Right ventricle myocardium superior (tissue), 1 donor: ENCODE results near the gene ZMYND8. TPM values are rescaled to one million over a fixed set of nuclear protein-coding genes. Genes with fewer than 3 reads are reported as not detected.
A peak's percentile ranks its signal among the peaks of the same experiment; 100 is the strongest.
"Not testable (repeated sequence)": the region's sequence is repeated elsewhere in the genome, so short reads cannot be mapped to it uniquely, and the experiment has no call there.

Source experiments
- ATAC-seq: fragments of 200-7000 bp; cut with Tn5 transposase; one replicate; pipeline ENCODE4 v1.9.1; 2020; ENCODE audit warnings: mild to moderate bottlenecking; ENCODE audit not compliant: poor library complexity
- DNase-seq: peaks from one replicate; pipeline ENCODE4 v3.0.0-alpha.2; 2020
- intact Hi-C: fragments of 100-400 bp; cut with DNase I; formaldehyde crosslinking; loops from one replicate; pipeline ENCODE4 v1.11.2; 2022
- total RNA-seq: library from RNA; stranded (reverse); fragmentation: NEBNext Ultra II Directional; extraction: Animal tissue kit (Norgen Biotek cat#: 25700); gene quantifications from one replicate; pipeline ENCODE4 v1.2.1, GENCODE V29; 2021
- donor health status: DM: no; HTN: yes; CAD: no; lungs with severe emphysema.

Gene ZMYND8
- total RNA-seq, 1 donor from 2014 or later, result 37.7 TPM

DNA sequence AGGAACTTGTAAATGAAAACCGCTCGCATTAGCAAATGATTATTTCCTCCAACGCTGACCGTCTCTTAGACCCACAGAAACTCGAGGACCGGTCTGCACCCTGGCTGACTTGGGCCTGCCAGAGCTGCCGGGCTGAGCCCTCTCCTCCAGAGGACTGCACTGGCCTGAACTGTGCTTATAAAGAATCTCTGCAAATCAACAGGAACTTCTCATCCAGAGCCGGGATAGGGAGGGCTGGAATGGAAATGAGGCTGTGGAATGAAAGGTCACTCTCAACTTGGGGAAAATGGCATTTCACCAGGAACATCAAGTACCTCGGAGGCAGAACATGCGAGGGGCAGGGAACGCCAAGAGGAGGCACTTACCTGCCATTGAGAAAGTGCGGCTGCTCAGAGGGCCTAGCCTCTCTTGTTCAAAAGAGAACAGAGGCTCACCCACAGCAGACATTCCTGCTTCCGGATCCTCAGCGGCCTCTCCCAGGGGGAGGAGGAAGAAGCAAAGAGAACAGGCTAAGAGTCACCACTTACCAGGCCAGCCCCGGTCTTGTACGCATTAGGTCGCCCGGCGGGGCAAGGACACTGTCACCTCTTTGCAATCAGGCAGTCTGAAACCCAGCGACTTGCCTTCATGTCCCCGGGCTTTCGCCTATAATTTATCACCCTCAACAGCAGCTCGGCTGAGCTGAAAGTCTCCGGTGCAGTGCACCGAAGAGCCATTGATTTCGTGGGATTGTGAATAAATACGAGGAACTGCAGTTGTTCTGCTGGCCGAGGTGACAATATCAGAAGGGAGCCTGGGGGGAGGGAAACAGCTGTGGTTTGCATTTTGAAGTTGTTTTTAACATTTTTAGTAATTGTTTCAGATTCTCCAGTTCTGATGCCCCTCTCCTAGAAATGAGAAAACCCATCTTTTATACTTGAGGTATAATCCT lies 37.6 kb downstream of the ZMYND8 start:
- DNase-seq (peak; percentile 85), ATAC-seq (peak; percentile 75)
- intact Hi-C loops, result loop anchor here (1.0 kb wide), 1 partner anchor 41 kb away; no protein-coding TSS in a partner anchor

DNA sequence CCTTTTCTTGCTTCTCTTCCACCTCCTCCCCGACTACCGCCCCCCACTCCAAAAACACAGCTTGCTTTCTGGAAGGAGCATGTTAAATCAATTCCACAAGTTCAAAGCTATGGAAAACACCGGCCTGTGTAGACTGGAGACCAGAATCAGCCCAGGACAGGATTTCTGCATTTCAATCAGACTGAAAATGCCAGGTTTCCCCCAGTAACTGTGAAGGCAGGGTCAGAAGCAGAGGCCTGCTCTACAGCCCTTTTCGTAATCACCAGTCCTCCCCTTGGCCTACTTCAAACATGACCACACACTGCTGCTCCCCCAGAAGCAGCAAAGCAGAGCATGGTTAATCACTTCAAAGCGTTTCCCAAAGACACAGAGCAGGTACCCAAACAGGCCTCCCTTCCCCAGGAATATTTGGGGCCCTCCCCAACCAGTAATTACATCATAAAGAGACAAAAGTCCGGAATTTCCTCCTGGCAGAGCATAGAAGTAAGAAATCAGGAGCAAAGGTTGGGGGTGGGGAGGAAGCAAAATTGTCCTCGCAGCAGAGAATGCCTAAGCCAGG lies 38.4 kb downstream of the ZMYND8 start:
- DNase-seq (no peak), ATAC-seq (peak; percentile 36)
- intact Hi-C loops, result loop anchor here (1.0 kb wide), 1 partner anchor 42 kb away; no protein-coding TSS in a partner anchor

DNA sequence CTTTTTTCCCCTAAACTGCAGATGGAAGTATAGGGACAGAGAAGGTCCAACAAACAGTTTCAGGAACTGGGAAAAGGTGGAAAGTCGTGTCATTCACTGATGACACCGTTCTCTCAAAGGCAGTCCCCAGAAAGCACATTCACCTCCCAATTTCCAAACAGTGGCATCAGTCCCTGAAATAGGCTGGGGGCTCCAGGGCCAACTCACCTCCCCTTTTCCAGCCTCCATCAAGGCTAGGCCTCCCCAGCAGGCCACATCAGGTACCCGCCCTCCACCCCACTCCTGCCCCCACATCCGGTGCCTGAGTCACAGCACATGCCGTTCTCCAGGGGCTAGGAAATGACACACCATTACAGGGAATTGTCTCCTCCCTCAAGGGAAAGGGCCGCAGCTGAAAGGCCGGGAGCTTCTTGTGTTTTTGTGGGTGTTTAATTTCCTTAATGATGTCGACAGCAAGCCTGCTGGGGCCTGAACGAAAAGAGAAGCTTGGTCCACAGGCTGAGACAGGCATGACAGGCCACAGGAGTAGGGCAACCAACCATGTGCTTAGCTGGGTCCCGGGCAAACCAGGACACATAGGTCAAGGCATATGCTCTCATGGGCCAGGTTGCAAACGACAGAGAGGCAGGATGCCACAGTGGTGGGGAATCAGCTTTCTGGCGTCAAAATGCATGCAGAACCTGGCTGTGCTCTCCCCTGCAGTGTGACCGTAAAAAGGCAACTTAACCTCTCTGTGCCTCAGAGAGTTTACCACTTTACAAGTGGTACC lies 39.2 kb downstream of the ZMYND8 start:
- DNase-seq (peak; percentile 78), ATAC-seq (peak; percentile 49)
- intact Hi-C loops, result no loop called here

DNA sequence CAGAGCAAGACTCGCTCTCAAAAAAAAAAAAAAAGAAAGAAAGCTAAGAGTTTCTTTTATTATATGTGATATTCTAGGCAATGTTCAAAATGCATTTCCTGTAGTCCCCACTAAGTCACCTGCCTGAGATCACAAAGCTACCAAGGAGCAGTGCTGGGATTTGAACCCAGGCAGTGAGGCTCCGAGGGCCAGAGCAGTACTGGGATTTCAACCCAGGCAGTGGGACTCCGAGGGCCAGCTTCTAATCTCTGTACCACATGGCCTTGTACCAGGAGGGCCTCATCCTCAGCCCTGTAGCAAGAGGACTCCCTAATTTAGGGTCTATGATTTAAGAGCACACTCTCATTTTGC lies 39.7 kb downstream of the ZMYND8 start:
- intact Hi-C loops, result no loop called here
- ATAC-seq, result no peak
- DNase-seq, result no peak

DNA sequence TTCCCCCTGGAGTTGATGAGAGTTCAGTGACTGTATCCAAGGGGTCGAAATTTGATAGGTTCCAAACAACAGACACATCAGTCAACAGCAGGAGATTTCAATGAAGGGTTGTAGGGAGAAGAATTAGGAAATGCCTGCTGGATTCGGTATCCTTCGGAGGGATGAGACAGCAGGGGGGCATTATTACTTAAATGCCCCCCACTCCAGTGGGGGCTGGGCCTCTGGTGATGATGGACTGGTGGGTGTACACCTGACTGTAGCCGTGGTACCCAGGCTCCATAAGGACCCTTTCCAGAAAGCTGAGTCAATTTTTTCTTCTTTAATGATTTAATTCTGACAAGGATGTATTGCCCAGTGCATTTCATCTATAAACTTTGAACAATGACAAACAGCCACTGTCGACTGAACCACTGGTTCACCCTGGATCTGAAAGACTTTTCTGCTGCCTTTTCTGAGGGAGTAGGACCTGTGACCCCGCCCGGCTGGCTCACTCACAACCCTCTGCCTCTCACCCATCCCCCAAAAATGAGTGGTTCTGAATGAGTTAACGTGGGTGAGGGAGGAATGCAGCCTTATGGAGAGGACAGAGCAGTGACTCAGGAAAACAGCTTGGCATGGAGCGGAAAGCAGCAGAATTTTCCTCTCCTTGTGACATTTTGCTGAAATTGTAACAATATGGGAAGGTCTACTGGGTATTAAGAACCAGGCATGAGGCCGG lies 41.0 kb downstream of the ZMYND8 start:
- ATAC-seq (no peak), DNase-seq (no peak)
- intact Hi-C loops, result no loop called here

DNA sequence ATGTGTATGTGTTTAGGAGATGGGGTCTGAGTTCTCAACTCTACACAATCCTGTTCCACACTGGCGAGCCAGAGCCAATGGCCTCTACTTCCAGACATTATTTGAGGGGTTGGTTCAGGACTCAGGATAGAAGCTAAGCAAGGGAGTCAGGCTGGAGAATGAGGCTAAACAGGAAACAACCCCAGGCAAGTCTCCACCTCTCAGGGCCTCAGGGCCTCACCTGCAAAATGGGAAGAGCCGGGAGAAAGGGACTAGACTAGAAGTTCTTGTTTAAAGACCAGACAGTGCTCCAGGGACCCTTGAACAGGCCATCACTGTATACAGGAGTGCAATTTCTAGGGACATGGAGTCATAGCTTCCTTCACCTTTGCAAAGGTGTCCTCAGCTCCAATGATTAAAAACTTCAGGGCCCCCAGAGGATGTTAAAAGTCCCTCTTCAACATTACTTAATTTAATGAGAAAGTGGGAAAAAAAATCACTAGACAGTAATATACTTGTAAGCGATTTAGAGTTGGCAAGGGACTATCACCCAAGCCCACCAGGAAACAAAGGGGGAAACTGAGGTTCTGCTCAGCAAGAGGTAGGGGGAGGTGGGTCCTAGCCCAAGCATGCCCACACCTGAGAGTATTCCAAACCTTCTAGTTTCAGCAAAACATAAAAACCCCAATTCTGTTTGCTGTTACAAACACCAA lies 41.7 kb downstream of the ZMYND8 start:
- intact Hi-C loops, result no loop called here
- DNase-seq (no peak), ATAC-seq (no peak)

DNA sequence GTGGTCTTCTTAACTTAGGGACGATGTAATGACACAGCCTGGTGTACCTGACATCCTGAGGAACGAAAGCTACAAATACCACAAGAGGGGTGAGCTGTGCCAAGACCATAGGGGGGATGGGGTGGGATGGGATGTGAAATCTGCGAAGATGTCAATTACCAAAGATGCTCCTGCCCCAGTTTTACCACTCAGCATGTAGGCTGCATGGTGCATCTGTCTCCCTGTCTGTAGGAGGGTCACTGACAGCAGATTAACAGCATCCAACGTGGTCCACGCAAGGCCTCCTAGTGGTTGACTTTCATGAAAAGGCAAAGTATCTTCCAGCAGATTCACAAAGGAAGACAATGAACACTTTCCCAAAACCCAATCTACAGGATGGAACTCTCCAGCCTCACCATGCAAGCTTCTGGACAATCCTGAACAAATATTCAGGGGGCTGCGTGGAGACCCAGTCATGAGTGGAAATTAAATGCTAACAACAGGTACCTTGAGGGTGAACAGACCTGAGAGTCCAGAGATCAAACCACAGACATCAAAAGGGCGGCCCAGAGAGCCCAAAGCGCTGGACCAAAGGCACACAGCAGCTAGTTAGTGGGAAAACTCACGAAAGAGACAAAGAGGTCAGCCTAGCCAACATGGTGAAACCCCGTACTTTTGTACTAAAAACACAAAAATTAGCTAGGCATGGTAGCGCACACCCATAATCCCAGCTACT lies 44.4 kb downstream of the ZMYND8 start:
- no peak for DNase-seq
- intact Hi-C loops, result no loop called here
- no peak for ATAC-seq

DNA sequence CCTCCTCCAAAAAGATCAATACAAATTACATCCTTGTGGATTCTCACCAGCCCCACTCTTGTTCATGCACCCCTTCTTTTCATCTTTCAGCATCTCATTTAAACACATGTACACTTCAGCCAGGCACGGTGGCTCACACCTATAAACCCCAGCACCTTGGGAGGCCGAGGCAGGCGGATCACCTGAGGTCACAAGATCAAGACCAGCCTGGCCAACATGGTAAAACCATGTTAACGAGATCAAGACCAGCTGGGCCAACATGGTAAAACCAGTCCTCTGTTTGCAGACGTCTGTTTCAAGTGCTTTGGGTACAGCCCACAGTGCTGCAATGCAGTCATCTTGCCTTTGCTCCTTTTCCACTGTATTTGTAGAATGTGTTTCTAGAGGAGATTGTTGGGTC lies 45.3 kb downstream of the ZMYND8 start:
- DNase-seq (no peak), ATAC-seq (no peak)
- intact Hi-C loops, result no loop called here

DNA sequence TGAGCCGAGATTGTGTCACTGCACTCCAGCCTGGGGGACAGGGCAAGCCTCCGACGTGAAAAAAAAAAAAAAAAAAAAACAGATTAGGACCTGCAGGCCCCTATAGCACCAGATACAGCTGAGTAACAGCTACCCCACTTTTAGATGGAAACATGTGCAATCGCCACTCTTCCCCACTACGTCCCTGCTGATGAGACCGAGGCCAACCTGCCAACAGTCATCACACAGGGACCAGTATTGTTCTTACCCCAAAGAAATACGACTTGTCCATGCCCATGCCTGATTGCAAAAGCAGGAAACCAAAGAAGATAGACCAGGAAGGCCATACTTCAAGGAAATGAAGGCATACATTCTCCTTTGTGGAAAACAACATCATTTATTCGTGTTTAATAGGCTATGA lies 45.8 kb downstream of the ZMYND8 start:
- ATAC-seq (no peak), DNase-seq (no peak)
- intact Hi-C loops, result no loop called here

DNA sequence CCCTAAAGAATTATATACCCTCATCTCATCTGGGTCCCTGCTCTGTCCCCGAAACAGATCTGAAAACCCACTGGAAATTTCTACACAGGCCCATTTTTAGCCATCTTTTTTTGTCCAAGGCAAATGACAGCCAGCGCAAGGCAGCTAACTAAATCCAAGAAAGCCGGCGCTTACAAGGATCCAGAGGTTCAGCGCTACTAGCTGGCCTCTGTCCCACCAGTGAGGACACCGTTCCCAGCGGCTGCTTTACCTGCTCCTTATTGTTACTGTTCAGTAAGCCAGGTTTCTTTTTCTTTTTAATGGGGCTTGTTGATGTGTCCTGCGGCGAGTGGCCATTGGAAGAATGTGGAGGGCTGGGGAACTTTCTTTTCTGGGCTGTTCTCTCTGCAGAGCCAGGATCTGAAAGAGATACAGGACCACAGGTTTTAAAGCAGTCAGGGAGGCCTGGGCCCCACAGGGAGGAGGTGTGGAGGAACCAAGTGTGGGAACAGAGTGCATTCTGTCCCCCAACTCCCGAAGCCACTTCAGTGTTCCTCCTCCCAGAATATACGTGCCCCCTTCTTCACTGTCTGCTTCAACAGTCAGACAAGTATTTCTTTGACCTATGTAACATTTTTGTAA lies 46.6 kb downstream of the ZMYND8 start:
- DNase-seq (no peak), ATAC-seq (peak; percentile 17)
- intact Hi-C loops, result no loop called here

DNA sequence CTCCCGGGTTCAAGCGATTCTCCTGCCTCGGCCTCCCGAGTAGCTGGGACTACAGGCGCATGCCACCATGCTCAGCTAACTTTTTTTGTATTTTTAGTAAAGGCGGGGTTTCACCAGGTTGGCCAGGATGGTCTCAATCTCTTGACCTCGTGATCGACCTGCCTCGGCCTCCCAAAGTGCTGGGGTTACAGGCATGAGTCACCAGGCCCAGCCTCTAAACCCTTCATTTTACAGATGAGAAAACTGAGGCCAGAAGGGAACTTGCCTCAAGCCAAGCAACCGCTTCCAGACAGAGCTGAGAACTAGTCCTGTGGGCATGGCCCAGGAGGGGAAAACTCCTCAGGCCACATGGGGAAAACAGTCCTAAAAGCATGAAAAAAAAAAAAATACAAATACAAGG lies 47.1 kb downstream of the ZMYND8 start:
- intact Hi-C loops, result no loop called here
- DNase-seq (no peak), ATAC-seq (no peak)

DNA sequence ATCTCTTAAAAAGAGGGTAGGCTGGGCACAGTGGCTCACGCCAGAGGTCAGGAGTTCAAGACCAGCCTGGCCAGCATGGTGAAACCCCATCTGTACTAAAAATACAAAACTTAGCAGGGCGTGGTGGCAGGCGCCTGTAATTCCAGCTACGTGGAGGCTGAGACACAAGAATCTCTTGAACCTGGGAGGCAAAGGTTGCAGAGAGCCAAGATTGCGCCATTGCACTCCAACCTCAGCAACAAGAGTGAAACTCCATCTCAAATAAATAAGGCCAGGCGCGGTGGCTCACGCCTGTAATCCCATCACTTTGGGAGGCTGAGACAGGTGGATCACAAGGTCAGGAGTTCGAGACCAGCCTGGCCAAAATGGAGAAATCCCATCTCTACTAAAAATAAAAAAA lies 48.9 kb downstream of the ZMYND8 start:
- intact Hi-C loops, DNase-seq, ATAC-seq: not testable (repeated sequence)

DNA sequence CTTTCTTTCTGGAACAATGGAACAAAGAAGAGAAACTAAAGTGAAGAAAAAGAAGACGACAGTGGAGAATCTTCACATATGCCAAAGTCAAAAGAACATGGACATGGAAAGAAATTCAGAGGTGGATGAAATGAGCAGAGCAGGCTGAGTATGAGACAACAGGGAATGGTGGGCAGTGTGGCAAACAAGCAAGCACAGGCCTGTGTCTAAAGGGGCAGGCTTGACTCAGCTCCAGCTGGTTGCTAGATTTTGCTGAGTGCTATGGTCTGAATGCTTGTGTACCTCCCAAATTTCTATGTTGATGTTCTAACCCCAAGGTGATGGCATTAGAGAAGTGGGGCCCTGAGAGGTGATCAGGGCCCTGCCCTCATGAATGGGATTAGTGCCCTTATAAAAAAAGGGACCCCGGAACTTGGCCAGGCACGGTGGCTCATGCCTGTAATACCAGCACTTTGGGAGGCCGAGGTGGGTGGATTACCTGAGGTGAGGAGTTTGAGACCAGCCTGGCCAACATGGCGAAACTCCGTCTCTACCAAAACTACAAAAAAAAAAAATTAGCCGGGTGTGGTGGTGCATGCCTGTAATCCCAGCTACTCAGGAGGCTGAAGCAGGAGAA lies 49.6 kb downstream of the ZMYND8 start:
- ATAC-seq (no peak), DNase-seq (no peak)
- intact Hi-C loops, result no loop called here

DNA sequence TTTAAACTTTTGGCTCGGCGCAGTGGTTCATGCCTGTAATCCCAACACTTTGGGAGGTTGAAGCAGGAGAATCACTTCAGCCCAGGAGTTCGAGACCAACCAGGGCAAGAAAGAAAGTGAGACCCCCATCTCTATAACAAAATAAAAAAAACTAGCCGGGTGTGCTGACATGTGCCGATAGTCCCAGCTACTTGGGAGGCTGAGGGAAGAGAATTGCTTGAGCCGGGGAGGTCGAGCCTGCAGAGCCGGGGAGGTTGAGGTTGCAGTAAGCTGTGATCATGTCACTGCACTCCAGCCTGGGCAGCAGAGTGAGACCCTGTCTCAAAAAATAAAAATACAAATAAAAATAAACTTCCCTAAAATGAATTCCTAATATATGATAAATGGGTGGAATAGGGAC lies 50.4 kb downstream of the ZMYND8 start:
- DNase-seq, result no peak
- intact Hi-C loops, result no loop called here
- ATAC-seq, result no peak

DNA sequence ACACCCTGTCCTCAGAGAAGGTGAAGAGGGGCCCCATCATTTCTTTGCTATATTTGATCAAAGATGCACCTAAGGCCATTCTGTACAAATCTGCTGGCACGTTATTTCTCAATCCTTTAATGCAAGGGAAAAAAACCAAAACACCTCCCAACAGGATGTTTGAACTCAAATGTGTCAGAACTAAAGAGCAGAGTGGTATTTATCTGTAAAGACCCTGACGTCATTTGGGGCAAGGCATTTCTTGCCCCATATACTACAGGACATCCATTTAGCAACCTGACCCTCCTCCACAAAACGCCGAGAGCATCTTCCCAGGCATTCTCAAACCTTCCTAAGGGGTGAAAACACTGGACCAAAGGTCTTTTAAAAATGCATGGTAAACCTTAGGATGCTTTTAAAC lies 50.8 kb downstream of the ZMYND8 start:
- ATAC-seq (no peak), DNase-seq (no peak)
- intact Hi-C loops, result no loop called here

DNA sequence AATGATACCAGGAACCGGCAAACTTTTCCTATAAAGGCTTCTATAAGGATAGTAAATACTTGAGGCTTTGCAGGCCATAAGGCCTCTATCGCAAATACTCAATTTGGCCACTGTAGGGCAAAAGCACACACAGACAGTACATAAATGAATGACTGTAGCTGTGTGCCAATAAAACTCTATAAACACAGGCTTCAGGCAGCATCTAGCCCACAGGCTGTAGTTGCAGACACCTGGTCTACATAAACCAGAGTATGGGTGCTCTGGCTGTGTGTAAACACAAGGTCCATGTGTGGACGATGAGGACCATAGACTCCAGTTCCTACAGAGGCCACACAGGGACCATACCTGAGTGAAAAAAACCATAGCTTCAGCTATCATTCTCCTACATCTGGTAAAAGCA lies 52.2 kb downstream of the ZMYND8 start:
- ATAC-seq (peak; percentile 34), DNase-seq (no peak)
- intact Hi-C loops, result no loop called here

DNA sequence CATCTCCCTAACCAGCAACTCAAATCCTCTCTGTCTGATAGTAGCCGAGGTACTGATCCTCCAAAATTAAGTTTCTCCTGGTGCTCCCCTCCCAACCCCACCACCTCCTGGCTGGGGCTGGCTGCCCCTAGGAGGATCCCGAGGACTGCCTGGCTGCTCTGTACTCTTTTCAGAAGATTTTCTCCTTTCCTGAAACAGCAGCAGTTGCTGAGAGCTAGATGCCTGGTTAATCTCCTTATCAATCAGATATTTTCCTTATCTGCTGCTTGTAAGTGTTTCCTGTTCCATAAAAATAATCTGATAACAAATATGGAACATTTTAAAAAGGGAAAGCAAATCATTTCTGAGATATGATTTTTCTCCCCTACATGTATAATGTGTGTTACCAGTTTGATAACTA lies 52.8 kb downstream of the ZMYND8 start:
- ATAC-seq, result peak; percentile 37
- intact Hi-C loops, result no loop called here

More for the DNA sequence above, 52.8 kb downstream of the ZMYND8 start:
- DNase-seq, result no peak
